IPS-18c (cell line): Measurements from ENCODE around the gene HIPK2.

Experiments used
- H3K4me3 ChIP-seq: 2 replicates; pipeline ENCODE4 v1.7.0; 2013; ENCODE audit warnings: low read depth, mild to moderate bottlenecking, low read length, moderate library complexity; ENCODE audit not compliant: insufficient read depth
- H3K9me3 ChIP-seq: one replicate; pipeline ENCODE4 v1.6.1; 2013; ENCODE audit warnings: mild to moderate bottlenecking, low read length, moderate library complexity; ENCODE audit not compliant: control insufficient read depth, insufficient read depth

Gene HIPK2

GRCh38 chr7:139730746-139731612, 46.8 kb downstream of the HIPK2 start:
- Histone ChIP-seq H3K4me3 (no peak overlapping the region), H3K9me3 (no peaks in the 10 kb centered on the region)

GRCh38 chr7:139728203-139728602, 49.6 kb downstream of the HIPK2 start:
- H3K4me3 ChIP-seq = no peak overlapping the region
- H3K9me3 ChIP-seq = no peaks in the 10 kb centered on the region

GRCh38 chr7:139727151-139727705, 50.6 kb downstream of the HIPK2 start:
- H3K4me3 ChIP-seq = no peak overlapping the region

GRCh38 chr7:139726485-139726869, 51.3 kb downstream of the HIPK2 start:
- H3K9me3 ChIP-seq = no peaks in the 10 kb centered on the region
- H3K4me3 ChIP-seq = no peak overlapping the region

More at GRCh38 chr7:139727151-139727705, 50.6 kb downstream of the HIPK2 start:
- no peaks in the 10 kb centered on the region for H3K9me3 ChIP-seq

- no peak overlapping the region for H3K4me3 ChIP-seq
- no peaks in the 10 kb centered on the region for H3K9me3 ChIP-seq
These were observed 51.8 kb downstream of the HIPK2 start for GRCh38 chr7:139725858-139726484.

GRCh38 chr7:139725077-139725476, 52.7 kb downstream of the HIPK2 start:
- Histone ChIP-seq H3K9me3 (no peaks in the 10 kb centered on the region), H3K4me3 (no peak overlapping the region)

GRCh38 chr7:139722604-139723003, 55.2 kb downstream of the HIPK2 start:
- Histone ChIP-seq H3K9me3 (no peaks in the 10 kb centered on the region), H3K4me3 (no peak overlapping the region)

GRCh38 chr7:139721821-139722220, 56.0 kb downstream of the HIPK2 start:
- Histone ChIP-seq H3K9me3 (no peaks in the 10 kb centered on the region), H3K4me3 (no peak overlapping the region)

- no peaks in the 10 kb centered on the region for H3K9me3 ChIP-seq
These were observed 56.4 kb downstream of the HIPK2 start for GRCh38 chr7:139721417-139721816.

GRCh38 chr7:139720705-139721231, 57.0 kb downstream of the HIPK2 start:
- no peaks in the 10 kb centered on the region for H3K9me3 ChIP-seq
- H3K4me3 ChIP-seq = no peak overlapping the region

More at GRCh38 chr7:139721417-139721816, 56.4 kb downstream of the HIPK2 start:
- no peak overlapping the region for H3K4me3 ChIP-seq

- Histone ChIP-seq H3K9me3 (no peaks in the 10 kb centered on the region), H3K4me3 (no peak overlapping the region)
These were observed 57.6 kb downstream of the HIPK2 start for GRCh38 chr7:139720186-139720585.

GRCh38 chr7:139718859-139719258, 58.9 kb downstream of the HIPK2 start:
- H3K9me3 ChIP-seq = no peaks in the 10 kb centered on the region
- H3K4me3 ChIP-seq = no peak overlapping the region

GRCh38 chr7:139718141-139718540, 59.7 kb downstream of the HIPK2 start:
- H3K4me3 ChIP-seq = no peak overlapping the region
- no peaks in the 10 kb centered on the region for H3K9me3 ChIP-seq

GRCh38 chr7:139716156-139716942, 61.4 kb downstream of the HIPK2 start:
- Histone ChIP-seq H3K4me3 (no peak overlapping the region), H3K9me3 (no peaks in the 10 kb centered on the region)

GRCh38 chr7:139715194-139715815, 62.5 kb downstream of the HIPK2 start:
- no peak overlapping the region for H3K4me3 ChIP-seq

GRCh38 chr7:139714163-139714901, 63.5 kb downstream of the HIPK2 start:
- H3K4me3 ChIP-seq = no peak overlapping the region

More at GRCh38 chr7:139715194-139715815, 62.5 kb downstream of the HIPK2 start:
- H3K9me3 ChIP-seq = no peaks in the 10 kb centered on the region

More at GRCh38 chr7:139714163-139714901, 63.5 kb downstream of the HIPK2 start:
- no peaks in the 10 kb centered on the region for H3K9me3 ChIP-seq
